Osteoblast (primary cell): ENCODE results near the gene SSBP2. TPM values are rescaled to one million over a fixed set of nuclear protein-coding genes. Genes with fewer than 3 reads are reported as not detected.

Source experiments
- DNase-seq: peaks from one replicate; pipeline ENCODE4 v3.0.0; 2011; ENCODE audit warnings: low spot score, mixed read lengths; ENCODE audit not compliant: insufficient read length; ENCODE audit errors: missing footprints
- H2AFZ ChIP-seq: 2 replicates; pipeline ENCODE4 v1.6.0; 2011; ENCODE audit warnings: mild to moderate bottlenecking, low read length
- H3K27ac ChIP-seq: 2 replicates; pipeline ENCODE4 v1.5.1; 2011; ENCODE audit warnings: mild to moderate bottlenecking, low read depth, low read length, moderate library complexity
- H3K27me3 ChIP-seq: 2 replicates; pipeline ENCODE4 v1.6.0; 2012; ENCODE audit warnings: mild to moderate bottlenecking, control low read depth, inconsistent platforms, low read length, moderate library complexity; ENCODE audit not compliant: insufficient read depth
- H3K36me3 ChIP-seq: 2 replicates; pipeline ENCODE4 v1.5.1; 2011; ENCODE audit warnings: mild to moderate bottlenecking, low read length, control low read depth, moderate library complexity; ENCODE audit not compliant: insufficient read depth
- H3K4me1 ChIP-seq: 2 replicates; pipeline ENCODE4 v1.5.1; 2011; ENCODE audit warnings: mild to moderate bottlenecking, low read length, control low read depth, moderate library complexity; ENCODE audit not compliant: insufficient read depth
- H3K4me2 ChIP-seq: 2 replicates; pipeline ENCODE4 v1.6.0; 2011; ENCODE audit warnings: mild to moderate bottlenecking, low read length; ENCODE audit not compliant: insufficient read depth
- H3K4me3 ChIP-seq: fragments of 200-600 bp; sonication (generic); 3 replicates; pipeline ENCODE4 v1.5.1; 2012; ENCODE audit warnings: mild to moderate bottlenecking, low read length, inconsistent platforms; ENCODE audit not compliant: insufficient read depth
- H3K79me2 ChIP-seq: 2 replicates; pipeline ENCODE4 v1.6.0; 2012; ENCODE audit warnings: mild to moderate bottlenecking, low read length, control low read depth, inconsistent platforms; ENCODE audit not compliant: insufficient read depth
- H3K9me3 ChIP-seq: 2 replicates; pipeline ENCODE4 v1.5.1; 2011; ENCODE audit warnings: low read depth, low read length, control low read depth
- H4K20me1 ChIP-seq: 2 replicates; pipeline ENCODE4 v1.6.0; 2012; ENCODE audit warnings: mild to moderate bottlenecking, low read length, control low read depth; ENCODE audit not compliant: insufficient read depth
- CTCF ChIP-seq: IDR thresholded peaks from 2 replicates; pipeline ENCODE4 v1.5.1; 2011; ENCODE audit warnings: mild to moderate bottlenecking, low read depth, low read length, moderate library complexity; ENCODE audit errors: extremely low read depth
- total RNA-seq: library from RNA; depleted of rRNA; stranded (reverse); fragments of >200 nt; gene quantifications from 2 replicates; pipeline ENCODE4 v1.2.3, GENCODE V29; 2012

Gene SSBP2
- total RNA-seq, 1 donor: 18.1 TPM

GRCh38 chr5:81469676-81470075 lies 281.2 kb downstream of the SSBP2 start:
- Histone ChIP-seq H3K4me3 (no peak overlapping the region), H3K36me3 (peaks cover 4% of the 10 kb centered on the region), H3K27ac (no peak overlapping the region), H4K20me1 (no peaks in the 10 kb centered on the region), H3K9me3 (peaks cover 2% of the 10 kb centered on the region), H3K27me3 (no peaks in the 10 kb centered on the region), H3K79me2 (no peaks in the 10 kb centered on the region), H2AFZ (no peak overlapping the region), H3K4me2 (no peak overlapping the region), H3K4me1 (no peaks in the 10 kb centered on the region)
- no peak for TF ChIP-seq CTCF
- no peak for DNase-seq

GRCh38 chr5:81450940-81451339 lies 300.0 kb downstream of the SSBP2 start:
- Histone ChIP-seq H3K27me3 (no peaks in the 10 kb centered on the region), H3K36me3 (no peaks in the 10 kb centered on the region), H3K27ac (no peak overlapping the region), H2AFZ (no peak overlapping the region), H3K4me1 (no peaks in the 10 kb centered on the region), H3K4me3 (no peak overlapping the region), H3K79me2 (no peaks in the 10 kb centered on the region), H3K4me2 (no peak overlapping the region), H4K20me1 (no peaks in the 10 kb centered on the region), H3K9me3 (no peaks in the 10 kb centered on the region)
- TF ChIP-seq CTCF: no peak
- DNase-seq: no peak

GRCh38 chr5:81435023-81435422 lies 315.9 kb downstream of the SSBP2 start:
- Histone ChIP-seq H3K4me2 (no peak overlapping the region), H3K27me3 (no peaks in the 10 kb centered on the region), H3K4me1 (no peaks in the 10 kb centered on the region), H3K4me3 (no peak overlapping the region), H2AFZ (no peak overlapping the region), H4K20me1 (no peaks in the 10 kb centered on the region), H3K27ac (no peak overlapping the region), H3K36me3 (no peaks in the 10 kb centered on the region), H3K9me3 (no peaks in the 10 kb centered on the region), H3K79me2 (no peaks in the 10 kb centered on the region)
- TF ChIP-seq CTCF: no peak
- DNase-seq: no peak

- H3K27me3 ChIP-seq: no peaks in the 10 kb centered on the region
- H3K36me3 ChIP-seq: no peaks in the 10 kb centered on the region
- no peak for TF ChIP-seq CTCF
Observed at GRCh38 chr5:81429985-81430384, 320.9 kb downstream of the SSBP2 start.

More at GRCh38 chr5:81429985-81430384, 320.9 kb downstream of the SSBP2 start:
- no peaks in the 10 kb centered on the region for H3K9me3 ChIP-seq
- no peak overlapping the region for H3K4me2 ChIP-seq
- peaks cover 5% of the 10 kb centered on the region for H3K4me1 ChIP-seq
- H3K4me3 ChIP-seq: no peak overlapping the region
- no peak for DNase-seq
- no peaks in the 10 kb centered on the region for H3K79me2 ChIP-seq
- H3K27ac ChIP-seq: no peak overlapping the region
- H4K20me1 ChIP-seq: no peaks in the 10 kb centered on the region
- no peak overlapping the region for H2AFZ ChIP-seq
